Activated CD8-positive, alpha-beta T cell treated with anti-CD3 and anti-CD28 coated beads for 36 hours (primary cell): ENCODE data around the gene ZNF653. TPM values are rescaled to one million over a fixed set of nuclear protein-coding genes. Genes with fewer than 3 reads are reported as not detected.

Experiments used
- ATAC-seq: fragments of 200-7000 bp; cut with Tn5 transposase; one replicate; pipeline ENCODE4 v1.10.0; 2021; ENCODE audit warnings: mild to moderate bottlenecking, moderate library complexity
- CTCF ChIA-PET: fragments of 350-600 bp; sonication (Branson Sonifier 250); formaldehyde crosslinking; loops from one replicate; lab custom pipeline; 2021; ENCODE audit warnings: antibody characterized with exemption; lab: Charles Lee
- POLR2A ChIA-PET: fragments of 350-600 bp; sonication (Branson Sonifier 250); formaldehyde crosslinking; loops from one replicate; lab custom pipeline; 2021; ENCODE audit warnings: antibody characterized with exemption; lab: Charles Lee
- DNase-seq: peaks from one replicate; pipeline ENCODE4 v3.0.0-alpha.2; 2020
- H3K27ac Mint-ChIP-seq: one replicate; pipeline ENCODE4 v1.8.0; 2021; ENCODE audit warnings: mild to moderate bottlenecking, mixed read lengths
- H3K27me3 Mint-ChIP-seq: one replicate; pipeline ENCODE4 v1.8.0; 2021; ENCODE audit warnings: mixed read lengths
- H3K36me3 Mint-ChIP-seq: one replicate; pipeline ENCODE4 v1.8.0; 2021; ENCODE audit warnings: low read depth, mixed read lengths
- H3K4me1 Mint-ChIP-seq: one replicate; pipeline ENCODE4 v1.8.0; 2021; ENCODE audit warnings: low read depth, mixed read lengths
- H3K4me3 Mint-ChIP-seq: one replicate; pipeline ENCODE4 v1.8.0; 2021; ENCODE audit warnings: mild to moderate bottlenecking, moderate library complexity, mixed read lengths
- H3K9me3 Mint-ChIP-seq: one replicate; pipeline ENCODE4 v1.8.0; 2021; ENCODE audit warnings: mixed read lengths
- CTCF ChIP-seq: fragments of 200-600 bp; IDR thresholded peaks from one replicate; pipeline ENCODE4 v1.8.0; 2022; ENCODE audit warnings: antibody characterized with exemption, mild to moderate bottlenecking
- intact Hi-C: fragments of 100-400 bp; cut with micrococcal nuclease; formaldehyde crosslinking; loops from one replicate; pipeline ENCODE4 v1.10.0; 2022
- total RNA-seq, 2 experiments: library from RNA; stranded (reverse); gene quantifications; one replicate each; pipeline ENCODE4 v1.2.3, GENCODE V29; 2021

Gene ZNF653
- total RNA-seq, 2 experiments from 2014 or later, result 11.1 to 14.7 TPM

- Mint-ChIP-seq H3K9me3 (no peaks in the 10 kb centered on the region), H3K36me3 (peaks cover 1% of the 10 kb centered on the region), H3K27ac (no peak overlapping the region), H3K4me3 (no peak overlapping the region), H3K4me1 (no peaks in the 10 kb centered on the region), H3K27me3 (no peaks in the 10 kb centered on the region)
- ChIA-PET CTCF (interaction anchor here (1.5 kb wide), 1 partner anchor 12 kb away, joined by 3 read pairs; no protein-coding TSS in a partner anchor), POLR2A (no interaction called here)
- ATAC-seq (no peak), DNase-seq (peak; percentile 35)
- no peak for TF ChIP-seq CTCF
- intact Hi-C loops, result no loop called here
Observed at GRCh38 chr19:11453468-11454341, 51.9 kb downstream of the ZNF653 start.

GRCh38 chr19:11452620-11453310, 52.9 kb downstream of the ZNF653 start:
- CTCF ChIA-PET, result interaction anchor here (1.3 to 1.5 kb wide), 2 partner anchors 11 to 30 kb away, joined by 3 to 7 read pairs; no protein-coding TSS in a partner anchor
- TF ChIP-seq CTCF, result no peak
- POLR2A ChIA-PET, result no interaction called here
- DNase-seq (peak; percentile 30), ATAC-seq (no peak)
- intact Hi-C loops, result no loop called here
- peaks cover 1% of the 10 kb centered on the region for H3K36me3 Mint-ChIP-seq
- H3K4me1 Mint-ChIP-seq, result no peaks in the 10 kb centered on the region
- no peaks in the 10 kb centered on the region for H3K27me3 Mint-ChIP-seq
- H3K4me3 Mint-ChIP-seq, result no peak overlapping the region
- no peaks in the 10 kb centered on the region for H3K9me3 Mint-ChIP-seq
- no peak overlapping the region for H3K27ac Mint-ChIP-seq

- ATAC-seq, result no peak
- DNase-seq, result no peak
- Mint-ChIP-seq H3K36me3 (peaks cover 1% of the 10 kb centered on the region), H3K4me3 (no peak overlapping the region), H3K4me1 (no peaks in the 10 kb centered on the region), H3K9me3 (no peaks in the 10 kb centered on the region), H3K27me3 (no peaks in the 10 kb centered on the region), H3K27ac (no peak overlapping the region)
- intact Hi-C loops, result no loop called here
- ChIA-PET POLR2A (no interaction called here), CTCF (interaction anchor here (0.7 to 1.5 kb wide), 3 partner anchors 11 to 72 kb away, joined by 3 to 7 read pairs (median 3); no protein-coding TSS in a partner anchor)
- no peak for TF ChIP-seq CTCF
Observed at GRCh38 chr19:11451871-11452619, 53.6 kb downstream of the ZNF653 start.

- intact Hi-C loops, result no loop called here
- Mint-ChIP-seq H3K4me1 (no peaks in the 10 kb centered on the region), H3K36me3 (peaks cover 4% of the 10 kb centered on the region), H3K4me3 (no peak overlapping the region), H3K27me3 (no peaks in the 10 kb centered on the region), H3K9me3 (no peaks in the 10 kb centered on the region), H3K27ac (no peak overlapping the region)
- ChIA-PET POLR2A (interaction anchor here (0.6 kb wide), 1 partner anchor 15 kb away, joined by 3 read pairs; no protein-coding TSS in a partner anchor), CTCF (interaction anchor here (1.3 kb wide), 1 partner anchor 31 kb away, joined by 7 read pairs; no protein-coding TSS in a partner anchor)
- DNase-seq (no peak), ATAC-seq (no peak)
- TF ChIP-seq CTCF, result no peak
Observed at GRCh38 chr19:11451327-11451870, 54.2 kb downstream of the ZNF653 start.
